OCI-LY3 (cell line): Measurements from ENCODE around the gene NRXN3.

Experiments
- EZH2phosphoT487 ChIP-seq: fragments of 200-600 bp; shearing (Covaris generic); IDR thresholded peaks from 2 replicates; pipeline ENCODE4 v1.6.1; 2018; ENCODE audit warnings: antibody characterized with exemption, mixed run types, low read depth
- TF ChIP-seq, protein P1 (sequence below): fragments of 200-600, 300-600 bp; sonication (generic); IDR thresholded peaks from 2 replicates; pipeline ENCODE4 v1.5.1; 2014; ENCODE audit warnings: antibody characterized with exemption, low read length, low read depth

DNA sequence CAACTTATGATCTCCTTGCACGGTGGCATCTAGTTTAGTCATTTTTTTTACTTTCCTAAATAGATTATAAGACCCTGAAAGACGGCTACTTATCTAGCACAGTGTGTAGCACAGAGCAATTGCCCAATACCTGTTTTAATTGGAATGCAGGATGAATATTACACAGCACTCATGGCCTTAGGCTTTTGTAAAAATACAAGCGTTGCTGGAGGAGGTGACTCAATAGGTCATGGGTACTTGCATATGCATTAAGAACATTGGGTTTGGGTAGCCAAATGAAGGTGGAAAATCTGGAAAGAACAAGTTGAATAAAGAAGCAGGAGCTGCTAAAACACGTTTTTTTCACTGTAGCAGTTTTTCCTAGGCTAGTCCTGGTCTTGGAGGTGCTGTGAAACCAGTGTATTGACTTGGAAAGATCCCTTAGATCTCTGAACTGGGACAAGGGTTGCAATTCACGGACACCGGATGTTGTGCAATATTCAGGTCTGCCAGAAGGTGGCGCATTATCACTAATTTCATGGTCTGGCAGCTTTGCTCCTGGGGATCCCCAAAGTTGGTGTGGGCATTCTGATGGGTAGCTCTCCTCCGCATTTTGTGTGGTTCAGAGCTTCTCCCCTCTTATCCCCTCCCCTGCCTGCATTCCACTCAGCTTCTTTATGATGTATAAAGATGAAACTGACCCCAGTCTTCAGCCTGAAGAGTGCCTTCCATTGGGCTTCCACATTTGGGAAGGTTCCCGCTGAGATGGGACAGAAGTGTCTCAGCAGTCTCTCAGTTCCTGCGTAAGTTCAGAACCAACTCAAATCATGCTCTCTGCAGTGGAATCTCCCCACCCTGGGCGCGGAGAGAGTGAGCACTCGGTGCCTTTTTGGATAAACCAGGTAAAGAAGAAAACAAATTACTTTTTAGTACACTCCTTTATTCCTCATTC, 278.3 kb downstream of the NRXN3 start:
- TF ChIP-seq, protein P1, sequence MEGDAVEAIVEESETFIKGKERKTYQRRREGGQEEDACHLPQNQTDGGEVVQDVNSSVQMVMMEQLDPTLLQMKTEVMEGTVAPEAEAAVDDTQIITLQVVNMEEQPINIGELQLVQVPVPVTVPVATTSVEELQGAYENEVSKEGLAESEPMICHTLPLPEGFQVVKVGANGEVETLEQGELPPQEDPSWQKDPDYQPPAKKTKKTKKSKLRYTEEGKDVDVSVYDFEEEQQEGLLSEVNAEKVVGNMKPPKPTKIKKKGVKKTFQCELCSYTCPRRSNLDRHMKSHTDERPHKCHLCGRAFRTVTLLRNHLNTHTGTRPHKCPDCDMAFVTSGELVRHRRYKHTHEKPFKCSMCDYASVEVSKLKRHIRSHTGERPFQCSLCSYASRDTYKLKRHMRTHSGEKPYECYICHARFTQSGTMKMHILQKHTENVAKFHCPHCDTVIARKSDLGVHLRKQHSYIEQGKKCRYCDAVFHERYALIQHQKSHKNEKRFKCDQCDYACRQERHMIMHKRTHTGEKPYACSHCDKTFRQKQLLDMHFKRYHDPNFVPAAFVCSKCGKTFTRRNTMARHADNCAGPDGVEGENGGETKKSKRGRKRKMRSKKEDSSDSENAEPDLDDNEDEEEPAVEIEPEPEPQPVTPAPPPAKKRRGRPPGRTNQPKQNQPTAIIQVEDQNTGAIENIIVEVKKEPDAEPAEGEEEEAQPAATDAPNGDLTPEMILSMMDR: peak; percentile 76
- no peak for TF ChIP-seq EZH2phosphoT487
